Right cardiac atrium (tissue), 5 donors: ENCODE measurements around the gene TIMM10B. TPM values are rescaled to one million over a fixed set of nuclear protein-coding genes. Genes with fewer than 3 reads are reported as not detected.
A peak's percentile ranks its signal among the peaks of the same experiment; 100 is the strongest.

Experiments used
- ATAC-seq, 2 donors: fragments of 200-7000 bp; cut with Tn5 transposase; one replicate each; pipeline versions ENCODE4 v1.8.0 to v1.9.1; 2020; ENCODE audit warnings: moderate library complexity in 2 of 2, mild to moderate bottlenecking in 1 of 2
- DNase-seq, 3 donors: peaks; one replicate each; pipeline ENCODE4 v3.0.0-alpha.2; 2020
- H3K27ac ChIP-seq: one replicate; pipeline ENCODE4 v1.5.1; 2013; ENCODE audit warnings: mild to moderate bottlenecking, low read length, control low read depth, moderate library complexity
- H3K27me3 ChIP-seq: one replicate; pipeline ENCODE4 v1.6.1; 2013; ENCODE audit not compliant: control insufficient read depth, insufficient read depth
- H3K4me1 ChIP-seq: one replicate; pipeline ENCODE4 v1.6.1; 2013; ENCODE audit warnings: low read length; ENCODE audit not compliant: control insufficient read depth, insufficient read depth
- H3K4me3 ChIP-seq: one replicate; pipeline ENCODE4 v1.5.1; 2013; ENCODE audit warnings: low read length, control low read depth
- H3K9me3 ChIP-seq: one replicate; pipeline ENCODE4 v1.6.1; 2013; ENCODE audit warnings: low read length; ENCODE audit not compliant: control insufficient read depth
- WGBS: extraction: QIAGEN DNeasy Blood & Tissue Kit; methylation state at CpG from one replicate; pipeline ENCODE4 v1.1.7; 2013; 5-methylcytosine and 5-hydroxymethylcytosine counted together
- intact Hi-C, 4 donors: fragments of 100-400 bp; cut with DNase I; formaldehyde crosslinking; loops; one replicate each; pipeline versions ENCODE4 v1.11.0 to v1.14.0; 2022 to 2023
- polyA plus RNA-seq: library from polyadenylated mRNA; stranded (reverse); fragments of 200-250 nt; gene quantifications from one replicate; pipeline ENCODE4 v1.2.3, GENCODE V29; 2013
- total RNA-seq, 4 donors: library from RNA; stranded (reverse); fragmentation: NEBNext Ultra II Directional; extraction: Animal tissue kit (Norgen Biotek cat#: 25700); gene quantifications; one replicate each; pipeline ENCODE4 v1.2.1, GENCODE V29; 2021
- donor health status: healthy with polysubstance abuse.
- donor health status: DM: no; HTN: yes; CAD: no.
- donor health status: DM: no; HTN: no; CAD: no.
- donor health status: DM: no; HTN: yes; CAD: no; lungs with severe emphysema.
- donor health status: DM: yes; HTN: yes; CAD: no.

The TIMM10B gene
- total and polyA plus RNA-seq, 5 donors, result 18.8 to 28.9 (median 24.7) TPM

GRCh38 chr11:6448574-6448973 is 32.7 kb upstream of the TIMM10B start:
- ATAC-seq (no peak), DNase-seq (no peak)
- no peak overlapping the region for H3K27ac ChIP-seq
- 90% methylated on average over 3 of the region's 3 CpGs for WGBS
- H3K4me3 ChIP-seq, result no peak overlapping the region
- no peaks in the 10 kb centered on the region for H3K9me3 ChIP-seq
- intact Hi-C loops, result loop anchor here in 2 of 4 donors (10.0 kb wide), 1 partner anchor 56 kb away; no protein-coding TSS in a partner anchor
- no peaks in the 10 kb centered on the region for H3K4me1 ChIP-seq
- no peaks in the 10 kb centered on the region for H3K27me3 ChIP-seq

- no peaks in the 10 kb centered on the region for H3K4me1 ChIP-seq
- H3K27ac ChIP-seq, result no peak overlapping the region
- ATAC-seq (peak; percentile 62 to 65), DNase-seq (peak in 2 of 3 donors; percentile 54 to 72)
- H3K4me3 ChIP-seq, result no peak overlapping the region
- intact Hi-C loops, result no loop called here
- 69% methylated on average over 3 of the region's 3 CpGs for WGBS
- H3K27me3 ChIP-seq, result no peaks in the 10 kb centered on the region
- H3K9me3 ChIP-seq, result no peaks in the 10 kb centered on the region
These were observed 29.1 kb upstream of the TIMM10B start for GRCh38 chr11:6452219-6452618.

GRCh38 chr11:6453152-6453551 is 28.1 kb upstream of the TIMM10B start:
- intact Hi-C loops, result no loop called here
- no peak overlapping the region for H3K27ac ChIP-seq

GRCh38 chr11:6455070-6455469 is 26.2 kb upstream of the TIMM10B start:
- intact Hi-C loops, result no loop called here
- no peaks in the 10 kb centered on the region for H3K4me1 ChIP-seq
- ATAC-seq (no peak), DNase-seq (no peak)
- H3K9me3 ChIP-seq, result no peaks in the 10 kb centered on the region
- WGBS, result 67% methylated on average over 2 of the region's 2 CpGs
- H3K27ac ChIP-seq, result no peak overlapping the region
- H3K4me3 ChIP-seq, result no peak overlapping the region
- H3K27me3 ChIP-seq, result no peaks in the 10 kb centered on the region

More at GRCh38 chr11:6453152-6453551, 28.1 kb upstream of the TIMM10B start:
- no peak for ATAC-seq
- 93% methylated on average over 2 of the region's 2 CpGs for WGBS
- Histone ChIP-seq H3K4me1 (no peaks in the 10 kb centered on the region), H3K27me3 (no peaks in the 10 kb centered on the region), H3K9me3 (no peaks in the 10 kb centered on the region), H3K4me3 (no peak overlapping the region)
- DNase-seq, result no peak

GRCh38 chr11:6456361-6457073 is 24.8 kb upstream of the TIMM10B start:
- ATAC-seq (no peak), DNase-seq (peak in 1 of 3 donors; percentile 55)
- 97% methylated on average over 56 of the region's 56 CpGs for WGBS
- Histone ChIP-seq H3K4me3 (no peak overlapping the region), H3K4me1 (no peaks in the 10 kb centered on the region), H3K9me3 (no peaks in the 10 kb centered on the region), H3K27me3 (no peaks in the 10 kb centered on the region), H3K27ac (no peak overlapping the region)
- intact Hi-C loops, result no loop called here

- H3K27me3 ChIP-seq, result no peaks in the 10 kb centered on the region
- no peak for DNase-seq
- peak in 1 of 2 donors; percentile 35 for ATAC-seq
- no peak overlapping the region for H3K27ac ChIP-seq
- intact Hi-C loops, result no loop called here
- H3K9me3 ChIP-seq, result no peaks in the 10 kb centered on the region
- WGBS, result 95% methylated on average over 26 of the region's 26 CpGs
- no peak overlapping the region for H3K4me3 ChIP-seq
- H3K4me1 ChIP-seq, result no peaks in the 10 kb centered on the region
These were observed 23.6 kb upstream of the TIMM10B start for GRCh38 chr11:6457581-6458320.

GRCh38 chr11:6458352-6459098 is 22.8 kb upstream of the TIMM10B start:
- no peaks in the 10 kb centered on the region for H3K27me3 ChIP-seq
- no peak overlapping the region for H3K4me3 ChIP-seq
- intact Hi-C loops, result no loop called here
- H3K4me1 ChIP-seq, result no peaks in the 10 kb centered on the region
- H3K9me3 ChIP-seq, result no peaks in the 10 kb centered on the region
- DNase-seq (no peak), ATAC-seq (no peak)
- WGBS, result 86% methylated on average over 2 of the region's 2 CpGs
- no peak overlapping the region for H3K27ac ChIP-seq

- Histone ChIP-seq H3K27me3 (no peaks in the 10 kb centered on the region), H3K4me1 (no peaks in the 10 kb centered on the region), H3K27ac (no peak overlapping the region), H3K4me3 (no peak overlapping the region), H3K9me3 (no peaks in the 10 kb centered on the region)
- 94% methylated on average over 1 of the region's 1 CpG for WGBS
- DNase-seq, result no peak
- ATAC-seq, result no peak
- intact Hi-C loops, result no loop called here
These were observed 22.2 kb upstream of the TIMM10B start for GRCh38 chr11:6459099-6459450.

GRCh38 chr11:6468712-6469495 is 12.4 kb upstream of the TIMM10B start:
- peak overlapping the region; percentile 88 for H3K27ac ChIP-seq
- DNase-seq (peak; percentile 93 to 97 (median 96)), ATAC-seq (peak; percentile 94 to 95)
- H3K4me1 ChIP-seq, result peaks cover 15% of the 10 kb centered on the region
- WGBS, result 26% methylated on average over 6 of the region's 6 CpGs
- no peak overlapping the region for H3K4me3 ChIP-seq
- intact Hi-C loops, result no loop called here
- no peaks in the 10 kb centered on the region for H3K27me3 ChIP-seq
- H3K9me3 ChIP-seq, result no peaks in the 10 kb centered on the region

- DNase-seq, result no peak
- H3K4me1 ChIP-seq, result peaks cover 15% of the 10 kb centered on the region
- H3K27ac ChIP-seq, result peak overlapping the region; percentile 88
- intact Hi-C loops, result no loop called here
- H3K9me3 ChIP-seq, result no peaks in the 10 kb centered on the region
- 95% methylated on average over 1 of the region's 1 CpG for WGBS
- no peak for ATAC-seq
- H3K27me3 ChIP-seq, result no peaks in the 10 kb centered on the region
- H3K4me3 ChIP-seq, result no peak overlapping the region
These were observed 11.7 kb upstream of the TIMM10B start for GRCh38 chr11:6469599-6469998.
